ENCODE results near the gene FAM184B. TPM values are rescaled to one million over a fixed set of nuclear protein-coding genes. Genes with fewer than 3 reads are reported as not detected.

FAM184B gene
- total RNA-seq, 4 donors from 2014 or later = 0.24 to 0.39 (median 0.25) TPM; not detected in 1

DNA sequence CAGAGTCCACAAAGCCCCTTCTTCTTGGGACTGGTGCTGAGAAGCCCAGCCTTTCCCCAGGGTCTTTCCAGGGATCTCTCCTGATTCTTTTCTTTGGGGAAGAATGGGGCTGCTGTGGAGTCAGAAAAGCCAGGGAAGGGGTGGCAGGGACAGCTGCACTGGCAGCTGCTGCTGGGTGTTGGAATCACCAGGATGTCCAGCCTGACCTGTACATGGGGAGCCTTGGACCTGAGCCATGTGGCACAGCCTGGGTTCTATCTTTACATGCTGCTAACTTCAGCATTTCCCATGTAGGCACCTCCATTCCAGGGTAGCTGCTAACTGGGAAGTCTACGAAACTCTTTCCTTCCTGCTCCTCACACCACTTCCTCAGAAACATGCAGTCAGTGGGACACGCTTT is 131.0 kb downstream of the FAM184B start:
- DNase-seq (ENCODE audit: low spot score in 2 of 2) = no peak
- Histone ChIP-seq H3K27ac (no peak overlapping the region), H3K9me3 (no peaks in the 10 kb centered on the region), H3K4me3 (no peak overlapping the region), H3K4me1 (no peaks in the 10 kb centered on the region), H3K36me3 (no peaks in the 10 kb centered on the region), H3K27me3 (no peaks in the 10 kb centered on the region)
- WGBS = 88% methylated on average over 2 of the region's 2 CpGs
- TF ChIP-seq EP300 (IDR thresholded peaks at IDR 0.05) (no peak), POLR2A (IDR thresholded peaks at IDR 0.05) (no peak), POLR2AphosphoS5 (IDR thresholded peaks at IDR 0.05) (no peak)
- TF ChIP-seq, protein P1, sequence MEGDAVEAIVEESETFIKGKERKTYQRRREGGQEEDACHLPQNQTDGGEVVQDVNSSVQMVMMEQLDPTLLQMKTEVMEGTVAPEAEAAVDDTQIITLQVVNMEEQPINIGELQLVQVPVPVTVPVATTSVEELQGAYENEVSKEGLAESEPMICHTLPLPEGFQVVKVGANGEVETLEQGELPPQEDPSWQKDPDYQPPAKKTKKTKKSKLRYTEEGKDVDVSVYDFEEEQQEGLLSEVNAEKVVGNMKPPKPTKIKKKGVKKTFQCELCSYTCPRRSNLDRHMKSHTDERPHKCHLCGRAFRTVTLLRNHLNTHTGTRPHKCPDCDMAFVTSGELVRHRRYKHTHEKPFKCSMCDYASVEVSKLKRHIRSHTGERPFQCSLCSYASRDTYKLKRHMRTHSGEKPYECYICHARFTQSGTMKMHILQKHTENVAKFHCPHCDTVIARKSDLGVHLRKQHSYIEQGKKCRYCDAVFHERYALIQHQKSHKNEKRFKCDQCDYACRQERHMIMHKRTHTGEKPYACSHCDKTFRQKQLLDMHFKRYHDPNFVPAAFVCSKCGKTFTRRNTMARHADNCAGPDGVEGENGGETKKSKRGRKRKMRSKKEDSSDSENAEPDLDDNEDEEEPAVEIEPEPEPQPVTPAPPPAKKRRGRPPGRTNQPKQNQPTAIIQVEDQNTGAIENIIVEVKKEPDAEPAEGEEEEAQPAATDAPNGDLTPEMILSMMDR (IDR thresholded peaks at IDR 0.05) = no peak

DNA sequence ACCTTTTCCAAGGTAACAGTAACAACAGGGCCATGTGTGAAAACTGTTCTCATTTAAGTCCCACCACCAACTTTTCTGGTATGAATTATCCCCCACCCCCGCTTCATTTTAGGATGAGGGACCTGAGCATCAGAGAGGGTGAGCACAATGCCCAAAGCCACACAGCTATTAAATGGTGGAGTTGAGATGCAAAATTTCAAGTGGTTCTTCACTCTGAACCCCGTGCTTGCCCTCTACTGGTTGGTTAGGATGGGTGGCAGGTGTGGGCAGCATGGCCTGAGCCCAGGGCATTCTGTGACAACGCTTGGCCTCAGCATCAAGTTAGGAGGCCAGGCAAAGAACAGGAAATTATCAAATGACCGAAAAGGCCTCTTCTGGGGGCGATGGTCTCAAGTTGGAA is 133.5 kb downstream of the FAM184B start:
- H3K4me3 ChIP-seq = no peak overlapping the region
- no peak overlapping the region for H3K27ac ChIP-seq
- H3K27me3 ChIP-seq = no peaks in the 10 kb centered on the region
- DNase-seq (ENCODE audit: low spot score in 2 of 2) = no peak
- H3K4me1 ChIP-seq = no peaks in the 10 kb centered on the region
- no peaks in the 10 kb centered on the region for H3K9me3 ChIP-seq
- TF ChIP-seq EP300 (IDR thresholded peaks at IDR 0.05) (no peak), POLR2A (IDR thresholded peaks at IDR 0.05) (no peak), POLR2AphosphoS5 (IDR thresholded peaks at IDR 0.05) (no peak)
- TF ChIP-seq, protein P1 (IDR thresholded peaks at IDR 0.05) = no peak
- H3K36me3 ChIP-seq = no peaks in the 10 kb centered on the region
- 85% methylated on average over 5 of the region's 5 CpGs for WGBS

DNA sequence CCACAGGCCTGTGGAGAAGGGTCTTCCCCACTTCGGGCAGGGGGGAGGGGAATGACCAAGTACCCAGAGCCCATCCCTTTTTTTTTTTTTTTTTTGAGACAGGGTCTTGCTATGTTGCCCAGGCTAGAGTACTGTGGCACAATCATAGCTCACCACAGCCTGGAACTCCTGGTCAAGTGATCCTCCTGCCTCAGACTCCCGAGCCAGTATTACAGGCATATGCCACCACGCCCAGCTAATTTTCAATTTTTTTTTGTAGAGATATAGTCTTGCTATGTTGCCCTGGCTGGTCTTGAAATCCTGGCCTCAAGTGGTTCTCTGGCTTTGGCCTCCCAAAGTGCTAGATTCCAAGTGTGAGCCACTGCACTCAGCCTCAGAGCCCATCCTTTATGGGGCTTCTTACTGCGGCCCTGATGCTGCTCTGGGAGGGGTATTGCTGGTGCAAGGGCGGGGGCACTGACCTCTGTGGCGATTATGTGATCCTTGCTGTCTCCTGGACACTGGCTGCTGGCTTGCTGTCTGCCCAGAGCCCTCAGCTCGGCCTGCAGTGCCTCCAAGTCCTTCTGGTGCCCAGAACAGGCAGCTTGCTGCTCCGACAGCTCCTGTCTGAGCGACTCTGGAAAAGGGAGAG is 134.1 kb downstream of the FAM184B start:
- Histone ChIP-seq H3K27me3 (no peaks in the 10 kb centered on the region), H3K4me3 (no peak overlapping the region), H3K9me3 (no peaks in the 10 kb centered on the region), H3K27ac (no peak overlapping the region), H3K4me1 (no peaks in the 10 kb centered on the region), H3K36me3 (no peaks in the 10 kb centered on the region)
- DNase-seq (ENCODE audit: low spot score in 2 of 2) = no peak
- 87% methylated on average over 8 of the region's 9 CpGs for WGBS
- TF ChIP-seq POLR2A (IDR thresholded peaks at IDR 0.05) (no peak), POLR2AphosphoS5 (IDR thresholded peaks at IDR 0.05) (no peak), EP300 (IDR thresholded peaks at IDR 0.05) (no peak)
- TF ChIP-seq, protein P1 (IDR thresholded peaks at IDR 0.05) = no peak

DNA sequence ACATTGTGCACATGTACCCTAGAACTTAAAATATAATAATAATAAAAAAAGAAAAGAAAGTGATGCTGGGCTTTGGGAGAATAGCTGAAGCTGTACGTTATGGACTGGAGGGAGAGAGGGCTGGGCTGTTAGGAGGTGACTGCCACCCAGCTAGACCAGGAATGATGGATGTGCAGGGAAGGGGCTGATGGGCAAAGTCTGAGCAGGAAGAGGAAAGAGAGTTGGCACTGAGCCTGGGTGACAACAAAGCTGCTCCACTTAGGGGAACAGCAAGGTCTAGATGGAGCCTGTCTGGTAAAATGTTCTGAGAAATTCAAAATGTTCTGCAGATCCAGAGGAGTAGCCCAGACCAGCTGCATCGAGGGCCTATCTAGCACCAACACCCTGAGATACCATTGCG is 134.7 kb downstream of the FAM184B start:
- no peak overlapping the region for H3K4me3 ChIP-seq
- no peaks in the 10 kb centered on the region for H3K4me1 ChIP-seq
- no peak overlapping the region for H3K27ac ChIP-seq
- DNase-seq (ENCODE audit: low spot score in 2 of 2) = no peak
- WGBS = 79% methylated on average over 3 of the region's 3 CpGs
- no peaks in the 10 kb centered on the region for H3K9me3 ChIP-seq
- no peak for TF ChIP-seq POLR2AphosphoS5 (IDR thresholded peaks at IDR 0.05)
- TF ChIP-seq POLR2A (IDR thresholded peaks at IDR 0.05) = no peak
- TF ChIP-seq EP300 (IDR thresholded peaks at IDR 0.05) = no peak
- TF ChIP-seq, protein P1 (IDR thresholded peaks at IDR 0.05) = no peak
- H3K27me3 ChIP-seq = no peaks in the 10 kb centered on the region
- no peaks in the 10 kb centered on the region for H3K36me3 ChIP-seq

DNA sequence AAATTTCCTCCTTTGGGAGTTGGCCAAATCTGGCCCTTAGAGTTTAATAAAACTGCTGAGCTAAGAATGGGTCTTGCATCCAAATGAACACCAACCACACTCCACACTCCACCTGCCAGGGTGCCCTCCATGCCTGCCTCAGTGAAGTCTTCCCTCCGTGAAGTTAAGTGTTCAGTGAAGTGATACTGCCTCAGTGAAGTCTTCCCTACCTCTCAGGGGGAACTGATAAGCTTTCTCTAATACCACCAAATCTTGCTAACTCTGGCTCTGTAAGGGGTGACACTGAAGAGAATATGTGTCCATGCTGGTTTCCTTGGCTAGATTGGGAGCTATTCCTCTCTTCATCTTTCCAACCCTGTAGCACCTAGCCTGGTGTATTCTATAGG is 139.0 kb downstream of the FAM184B start:
- H3K9me3 ChIP-seq = no peaks in the 10 kb centered on the region
- TF ChIP-seq EP300 (IDR thresholded peaks at IDR 0.05) (no peak), POLR2AphosphoS5 (IDR thresholded peaks at IDR 0.05) (no peak)
- H3K36me3 ChIP-seq = no peaks in the 10 kb centered on the region
- H3K4me3 ChIP-seq = no peak overlapping the region
- H3K27me3 ChIP-seq = no peaks in the 10 kb centered on the region
- no peak overlapping the region for H3K27ac ChIP-seq
- H3K4me1 ChIP-seq = no peaks in the 10 kb centered on the region
- DNase-seq (ENCODE audit: low spot score in 2 of 2) = no peak
- WGBS = 100% methylated on average over 1 of the region's 1 CpG

DNA sequence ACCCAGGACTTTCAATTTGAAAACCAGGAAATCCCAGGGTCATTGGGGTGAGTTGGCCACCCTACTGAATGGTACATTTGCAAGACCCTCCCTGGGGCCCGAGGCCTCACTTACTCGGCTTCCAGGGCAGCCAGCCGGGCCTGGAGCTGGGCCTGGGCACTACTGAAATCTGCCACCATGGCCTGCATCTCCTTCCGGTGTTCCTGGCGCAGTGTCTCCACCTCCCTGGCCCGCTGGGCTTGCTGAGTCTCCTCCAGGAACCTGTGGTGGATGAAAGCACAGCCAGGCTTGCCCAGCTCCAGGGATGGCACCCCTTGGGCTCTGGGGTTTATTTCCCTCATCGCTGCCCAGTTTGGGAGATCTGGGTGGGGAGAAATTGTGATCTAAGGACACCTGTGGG is 142.3 kb downstream of the FAM184B start:
- Histone ChIP-seq H3K9me3 (no peaks in the 10 kb centered on the region), H3K27me3 (no peaks in the 10 kb centered on the region), H3K27ac (no peak overlapping the region), H3K4me1 (no peaks in the 10 kb centered on the region), H3K36me3 (peaks cover 12% of the 10 kb centered on the region), H3K4me3 (no peak overlapping the region)
- WGBS = 83% methylated on average over 4 of the region's 7 CpGs
- DNase-seq (ENCODE audit: low spot score in 2 of 2) = no peak
- no peak for TF ChIP-seq EP300 (IDR thresholded peaks at IDR 0.05)
- TF ChIP-seq POLR2A (IDR thresholded peaks at IDR 0.05) = no peak
- TF ChIP-seq, protein P1 (IDR thresholded peaks at IDR 0.05) = no peak
- no peak for TF ChIP-seq POLR2AphosphoS5 (IDR thresholded peaks at IDR 0.05)
